Measurements from ENCODE around the gene USP22.

Gene USP22

DNA sequence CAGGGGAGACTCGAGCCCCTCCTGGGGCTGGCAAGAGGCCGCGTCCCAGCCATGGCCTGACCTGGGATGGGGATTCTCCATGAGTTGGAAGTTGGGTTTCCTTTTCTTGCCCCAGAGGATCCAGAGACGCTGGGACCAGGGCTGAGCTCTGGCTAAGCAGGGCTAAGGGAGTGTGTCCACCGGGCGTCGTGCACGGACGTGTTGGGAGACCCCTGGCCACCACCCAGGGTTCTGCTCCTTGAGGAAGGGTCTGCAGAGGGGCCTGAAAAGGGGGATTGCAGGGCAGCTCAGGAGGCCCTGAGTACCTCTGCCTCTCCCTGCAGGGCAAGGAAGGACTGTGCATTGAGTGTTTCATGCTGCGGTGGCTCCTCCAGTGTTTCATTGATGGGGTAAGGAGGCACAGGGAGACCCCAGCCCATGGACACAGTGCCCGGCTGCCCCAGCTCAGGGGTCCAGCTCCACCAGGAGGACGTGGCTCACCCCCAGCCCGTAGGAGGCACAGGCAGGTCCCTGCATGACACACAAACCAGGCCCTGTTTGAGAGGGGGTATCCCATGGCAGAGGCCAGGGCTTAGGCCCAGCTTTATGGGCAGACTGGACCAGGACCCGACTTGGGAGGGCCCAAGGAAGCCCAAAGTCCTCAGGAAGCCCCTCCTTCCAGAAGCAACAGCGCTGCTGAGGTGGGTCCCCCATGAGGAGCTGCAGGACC, 47.5 kb downstream of the USP22 start:
- H3K4me3 ChIP-seq (ENCODE audit: low read depth, low read length) = no peak overlapping the region
- TF ChIP-seq, protein P1, sequence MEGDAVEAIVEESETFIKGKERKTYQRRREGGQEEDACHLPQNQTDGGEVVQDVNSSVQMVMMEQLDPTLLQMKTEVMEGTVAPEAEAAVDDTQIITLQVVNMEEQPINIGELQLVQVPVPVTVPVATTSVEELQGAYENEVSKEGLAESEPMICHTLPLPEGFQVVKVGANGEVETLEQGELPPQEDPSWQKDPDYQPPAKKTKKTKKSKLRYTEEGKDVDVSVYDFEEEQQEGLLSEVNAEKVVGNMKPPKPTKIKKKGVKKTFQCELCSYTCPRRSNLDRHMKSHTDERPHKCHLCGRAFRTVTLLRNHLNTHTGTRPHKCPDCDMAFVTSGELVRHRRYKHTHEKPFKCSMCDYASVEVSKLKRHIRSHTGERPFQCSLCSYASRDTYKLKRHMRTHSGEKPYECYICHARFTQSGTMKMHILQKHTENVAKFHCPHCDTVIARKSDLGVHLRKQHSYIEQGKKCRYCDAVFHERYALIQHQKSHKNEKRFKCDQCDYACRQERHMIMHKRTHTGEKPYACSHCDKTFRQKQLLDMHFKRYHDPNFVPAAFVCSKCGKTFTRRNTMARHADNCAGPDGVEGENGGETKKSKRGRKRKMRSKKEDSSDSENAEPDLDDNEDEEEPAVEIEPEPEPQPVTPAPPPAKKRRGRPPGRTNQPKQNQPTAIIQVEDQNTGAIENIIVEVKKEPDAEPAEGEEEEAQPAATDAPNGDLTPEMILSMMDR (IDR thresholded peaks at IDR 0.05; ENCODE audit: low read depth, low read length) = no peak

- no peak overlapping the region for H3K4me3 ChIP-seq (ENCODE audit: low read depth, low read length)
- TF ChIP-seq, protein P1 (IDR thresholded peaks at IDR 0.05; ENCODE audit: low read depth, low read length) = no peak
Measured at GRCh38 chr17:20994779-20995149, 48.0 kb downstream of the USP22 start.

GRCh38 chr17:20993863-20994778, 48.7 kb downstream of the USP22 start:
- no peak overlapping the region for H3K4me3 ChIP-seq (ENCODE audit: low read depth, low read length)
- TF ChIP-seq, protein P1 (IDR thresholded peaks at IDR 0.05; ENCODE audit: low read depth, low read length) = no peak

GRCh38 chr17:20992987-20993862, 49.6 kb downstream of the USP22 start:
- TF ChIP-seq, protein P1 (IDR thresholded peaks at IDR 0.05; ENCODE audit: low read depth, low read length) = peak; percentile 99
- H3K4me3 ChIP-seq (ENCODE audit: low read depth, low read length) = no peak overlapping the region

DNA sequence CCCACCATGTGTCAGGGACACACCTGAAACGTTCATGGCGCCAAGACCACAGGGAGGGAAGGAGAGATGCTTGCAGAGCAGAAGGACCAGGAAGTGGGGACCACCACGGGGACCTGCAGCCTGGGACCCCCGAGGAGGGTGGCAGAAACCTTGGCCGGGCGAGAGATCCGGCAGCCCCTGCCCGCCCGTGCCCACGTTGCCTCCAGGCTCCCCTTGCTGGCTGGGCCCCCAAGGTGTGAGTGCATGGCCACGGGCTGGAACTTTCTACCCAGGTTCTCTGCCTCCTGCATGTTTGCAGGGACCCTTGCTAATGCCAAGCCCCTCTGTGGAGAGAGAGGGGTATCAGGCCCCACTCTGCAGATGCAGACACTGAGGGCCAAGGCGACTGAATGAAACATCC, 50.4 kb downstream of the USP22 start:
- TF ChIP-seq, protein P1 (IDR thresholded peaks at IDR 0.05; ENCODE audit: low read depth, low read length) = no peak
- H3K4me3 ChIP-seq (ENCODE audit: low read depth, low read length) = no peak overlapping the region

DNA sequence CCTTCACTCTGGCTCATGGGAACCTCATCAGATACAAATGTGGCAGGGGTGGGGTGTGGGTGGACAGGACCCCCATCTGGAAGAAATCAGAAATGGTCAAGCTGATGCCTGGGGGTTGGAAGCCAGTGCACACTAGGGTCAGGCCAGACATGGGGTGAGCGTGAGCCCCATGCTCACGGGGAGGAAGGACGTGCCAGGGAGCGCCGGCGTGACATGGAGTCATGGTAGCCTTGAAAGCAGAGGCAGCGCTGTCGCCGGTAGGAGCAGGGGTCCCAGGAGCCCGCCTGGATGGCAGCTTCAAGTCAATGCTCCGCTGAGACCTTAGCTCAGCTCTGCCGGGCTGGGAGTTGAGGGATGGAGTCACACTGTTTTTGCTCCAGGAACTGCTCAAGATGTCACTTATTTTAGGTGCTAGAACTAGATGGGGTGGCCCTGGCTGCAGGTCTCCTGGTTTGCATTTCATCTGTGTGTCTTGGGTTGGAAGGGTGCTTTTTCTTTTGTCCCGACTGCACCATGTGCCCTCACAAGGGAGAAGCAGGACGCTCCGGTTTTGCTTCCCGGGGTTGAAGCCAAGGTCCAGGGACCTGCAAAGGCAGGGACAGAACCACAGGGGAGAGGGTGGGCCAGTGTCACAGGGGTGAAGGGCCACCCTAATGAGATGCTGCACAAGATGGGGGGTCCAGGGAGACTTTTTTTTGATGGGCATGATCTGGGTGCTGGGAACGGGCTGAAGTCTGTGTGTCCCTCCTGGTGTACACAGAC, 51.4 kb downstream of the USP22 start:
- TF ChIP-seq, protein P1 (IDR thresholded peaks at IDR 0.05; ENCODE audit: low read depth, low read length) = no peak

More for the DNA sequence above, 51.4 kb downstream of the USP22 start:
- H3K4me3 ChIP-seq (ENCODE audit: low read depth, low read length) = no peak overlapping the region
